H1 (cell line): ENCODE results near the gene TRIM67. TPM values are rescaled to one million over a fixed set of nuclear protein-coding genes. Genes with fewer than 3 reads are reported as not detected.

Experiments
- ATF3 ChIP-seq: IDR thresholded peaks from 2 replicates; pipeline ENCODE4 v1.6.1; 2011; ENCODE audit warnings: low read depth, mild to moderate bottlenecking, low read length; ENCODE audit not compliant: insufficient read depth
- BCL11A ChIP-seq, 2 experiments: IDR thresholded peaks; one replicate each; pipeline ENCODE4 v1.6.1; 2011; ENCODE audit warnings: low read depth in 2 of 2, low read length in 2 of 2, mild to moderate bottlenecking in 2 of 2
- polyA plus RNA-seq, 7 experiments: library from polyadenylated mRNA; depleted of rRNA in 3 of 7; stranded (reverse) in 5 of 7; unstranded in 2 of 7; fragments of >200 nt in 5 of 7; fragments of 200-250 nt in 2 of 7; gene quantifications; 1 replicate in 5 of 7; 2 replicates in 1 of 7; 4 replicates in 1 of 7; pipeline versions ENCODE4 v1.2.1 to v1.2.3, GENCODE V29; 2011 to 2013; ENCODE audit warnings: missing spikeins in 2 of 7, mixed read lengths in 2 of 7
- total RNA-seq: library from RNA; stranded (reverse); fragmentation: NEBNext Ultra II Directional; extraction: Animal tissue kit (Norgen Biotek cat#: 25700); gene quantifications from 2 replicates; pipeline ENCODE4 v1.2.1, GENCODE V29; 2021

TRIM67 gene
- total and polyA plus RNA-seq, 2 of the 8 experiments (the other 6 are each of a cell fraction or from before 2014, with no cell fraction given): under 0.01 TPM; not detected in 1

- TF ChIP-seq BCL11A (IDR thresholded peaks at IDR 0.05; ENCODE audit: low read depth in 2 of 2, low read length in 2 of 2): no peak
- TF ChIP-seq ATF3: no peak
Observed at GRCh38 chr1:231139659-231140654, 21.9 kb upstream of the TRIM67 start (continued).
